Kidney glomerular epithelial cell (primary cell): Measurements from ENCODE around the gene HYI.
"Not testable (repeated sequence)": the region's sequence is repeated elsewhere in the genome, so short reads cannot be mapped to it uniquely, and the experiment has no call there.

Source experiments
- DNase-seq: peaks from one replicate; lab custom pipeline; 2025; lab: John Stamatoyannopoulos, UW

Gene HYI

DNA sequence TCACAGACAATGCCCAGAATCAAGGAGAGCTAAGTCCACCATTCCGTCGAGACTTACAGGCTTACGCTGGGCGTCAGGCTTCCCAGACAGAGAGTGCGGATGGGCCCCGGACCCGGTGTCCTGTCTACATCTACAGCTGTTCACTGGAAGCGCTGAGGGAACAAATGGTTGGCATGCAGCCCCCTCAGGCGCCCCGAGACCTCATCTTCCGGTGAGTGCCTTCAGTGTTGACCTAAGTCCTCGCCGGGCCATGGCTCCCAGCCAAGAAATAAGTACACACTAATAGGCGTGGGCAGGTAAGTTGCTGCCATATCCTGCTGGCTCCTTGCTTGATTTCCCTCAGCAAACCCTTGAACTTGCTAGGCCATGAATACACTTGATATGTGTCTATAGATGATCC lies 26.2 kb downstream of the HYI start:
- DNase-seq = no peak

DNA sequence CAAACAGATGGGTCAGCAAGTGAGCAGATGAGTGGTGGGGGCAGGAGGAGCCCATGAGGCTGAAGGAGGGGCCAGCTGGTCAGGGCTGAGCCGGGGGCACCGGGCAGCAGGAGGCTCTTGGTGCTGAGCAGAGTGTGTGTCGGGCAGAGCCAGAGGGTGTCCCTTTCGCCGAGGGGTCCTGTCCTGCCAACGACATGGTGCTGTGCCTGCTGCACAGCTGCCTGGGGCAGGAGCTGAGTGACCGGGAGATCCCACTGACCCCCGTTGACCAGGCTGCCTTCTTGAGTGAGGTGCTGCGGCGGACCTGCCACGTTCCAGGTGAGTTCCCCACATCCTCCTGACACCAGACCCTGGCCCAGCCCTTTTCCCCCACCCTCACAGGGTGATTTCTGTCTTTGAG lies 27.5 kb downstream of the HYI start:
- no peak for DNase-seq

DNA sequence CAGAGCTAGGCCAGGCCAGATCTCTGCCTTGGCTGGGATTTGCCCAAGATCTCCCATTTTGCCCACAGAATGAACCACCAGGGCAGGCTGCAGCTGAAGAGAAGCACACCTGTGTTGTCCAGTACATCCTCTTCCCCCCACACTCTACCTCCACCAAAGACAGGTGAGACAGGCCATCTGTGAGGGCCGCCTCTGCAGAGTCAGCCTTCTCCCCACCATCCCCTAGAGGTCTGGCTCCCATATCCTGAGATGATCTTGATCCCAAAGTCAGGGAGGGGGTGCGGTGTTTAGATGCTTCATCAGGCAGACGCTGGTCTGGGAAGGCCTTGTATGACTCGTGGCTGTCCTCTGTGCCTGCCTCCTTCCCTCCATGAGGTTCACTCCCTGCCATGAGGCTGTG lies 28.7 kb downstream of the HYI start:
- DNase-seq = no peak

DNA sequence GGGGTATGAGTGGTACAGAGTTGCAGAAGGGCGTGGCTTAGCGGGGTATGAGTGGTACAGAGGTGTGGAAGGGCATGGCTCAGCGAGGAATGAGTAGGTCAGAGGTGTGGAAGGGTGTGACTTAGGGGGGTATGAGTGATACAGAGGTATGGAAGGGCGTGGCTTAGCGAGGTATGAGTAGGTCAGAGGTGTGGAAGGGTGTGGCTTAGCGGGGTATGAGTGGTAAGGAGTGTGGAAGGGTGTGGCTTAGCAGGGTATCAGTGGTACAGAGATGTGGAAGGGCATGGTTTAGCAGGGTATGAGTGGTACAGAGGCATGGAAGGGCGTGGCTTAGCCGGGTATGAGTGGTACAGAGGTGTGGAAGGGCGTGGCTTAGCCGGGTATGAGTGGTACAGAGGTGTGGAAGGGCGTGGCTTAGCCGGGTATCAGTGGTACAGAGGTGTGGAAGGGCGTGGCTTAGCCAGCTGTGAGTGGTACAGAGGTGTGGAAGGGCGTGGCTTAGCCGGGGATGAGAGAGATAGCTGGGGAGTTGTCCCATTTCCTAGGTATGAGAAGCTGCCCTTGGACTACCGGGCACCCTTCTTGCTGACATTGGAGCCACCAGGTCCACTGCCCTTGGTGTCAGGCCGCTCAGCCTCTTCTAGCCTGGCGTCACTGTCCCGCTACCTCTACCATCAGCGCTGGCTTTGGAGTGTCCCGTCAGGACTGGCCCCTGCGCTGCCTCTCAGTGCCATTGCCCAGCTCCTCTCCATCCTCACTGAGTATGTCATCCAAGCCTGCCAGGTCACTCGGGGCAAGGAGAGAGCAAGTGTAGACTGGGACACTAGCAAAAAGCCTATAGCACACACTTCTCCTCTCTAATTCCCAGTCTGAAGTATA lies 29.8 kb downstream of the HYI start:
- DNase-seq = no peak

DNA sequence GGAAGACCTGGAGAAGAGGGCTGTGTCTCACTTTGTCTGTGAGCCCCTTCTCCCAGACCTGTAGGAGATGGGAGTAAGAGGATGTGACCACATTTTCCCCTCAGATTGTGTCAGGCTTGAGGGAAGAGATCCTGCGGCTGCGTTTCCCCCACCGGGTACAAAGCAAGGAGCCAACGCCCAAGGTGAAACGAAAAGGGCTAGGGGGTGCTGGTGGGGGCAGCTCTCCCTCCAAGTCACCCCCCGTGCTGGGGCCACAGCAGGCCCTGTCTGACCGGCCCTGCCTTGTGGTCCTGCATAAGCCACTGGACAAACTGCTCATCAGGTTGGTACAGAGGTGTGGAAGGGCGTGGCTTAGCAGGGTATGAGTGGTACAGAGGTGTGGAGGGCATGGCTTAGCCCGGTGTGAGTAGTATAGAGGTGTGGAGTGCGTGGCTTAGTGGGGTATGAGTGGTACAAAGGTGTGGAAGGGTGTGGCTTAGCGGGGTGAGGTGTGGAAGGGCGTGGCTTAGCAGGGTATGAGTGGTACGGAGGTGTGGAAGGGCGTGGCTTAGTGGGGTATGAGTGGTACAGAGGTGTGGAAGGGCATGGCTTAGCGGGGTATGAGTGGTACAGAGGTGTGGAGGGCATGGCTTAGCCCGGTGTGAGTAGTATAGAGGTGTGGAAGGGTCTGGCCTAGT lies 30.6 kb downstream of the HYI start:
- no peak for DNase-seq

DNA sequence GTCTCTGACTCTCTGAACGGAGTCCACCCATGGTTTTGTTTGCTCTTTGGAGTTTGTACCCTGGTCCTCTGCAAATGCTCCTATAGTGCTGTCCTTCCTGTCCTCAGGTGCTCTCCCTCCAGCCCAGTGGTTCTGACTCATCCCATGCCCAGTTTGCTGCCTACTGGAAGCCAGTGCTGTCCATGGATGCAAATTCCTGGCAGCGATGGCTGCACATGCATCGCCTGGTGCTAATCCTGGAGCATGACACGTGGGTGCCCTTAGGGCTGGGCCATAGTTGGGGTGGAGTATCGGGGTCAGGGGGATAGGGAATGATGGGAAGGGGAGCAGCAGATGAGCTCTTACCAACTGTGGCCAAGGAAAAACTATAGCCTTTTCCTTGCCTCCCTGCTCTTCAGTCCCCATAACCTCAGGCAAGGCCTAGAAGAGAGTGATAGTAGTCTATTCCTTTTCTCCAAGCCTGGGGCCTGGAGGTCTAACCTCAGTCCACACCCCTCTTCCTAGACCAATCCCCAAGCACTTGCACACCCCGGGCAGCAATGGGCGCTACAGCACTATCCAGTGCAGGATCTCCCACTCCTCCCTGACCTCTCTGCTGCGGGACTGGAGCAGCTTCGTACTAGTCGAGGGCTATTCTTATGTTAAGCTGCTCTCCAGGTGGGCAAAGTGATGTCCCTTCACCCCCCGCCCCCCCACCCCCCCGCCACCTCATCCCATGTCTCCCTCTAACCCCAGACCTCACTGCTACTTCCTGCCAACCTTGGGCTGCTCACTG lies 31.6 kb downstream of the HYI start:
- DNase-seq = no peak

DNA sequence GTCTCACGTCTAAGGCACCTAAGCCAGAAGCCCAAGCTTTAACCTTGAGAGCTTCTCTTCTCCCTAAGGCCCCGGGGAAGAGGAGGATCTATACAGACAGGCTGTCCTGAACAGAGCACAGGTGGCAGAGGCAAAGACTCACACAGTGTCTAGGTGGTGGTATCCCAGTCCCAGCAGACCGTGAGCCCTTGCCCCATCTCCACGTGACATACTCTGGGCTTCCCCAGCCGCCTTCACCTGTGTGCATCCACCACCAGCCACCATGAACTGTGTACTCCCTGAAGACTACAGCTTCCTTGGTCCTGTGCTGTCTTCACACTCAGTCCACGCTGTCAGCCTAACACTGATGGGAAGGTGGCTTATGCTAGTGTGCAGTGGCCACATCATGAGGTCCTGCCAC lies 32.3 kb downstream of the HYI start:
- DNase-seq = no peak

DNA sequence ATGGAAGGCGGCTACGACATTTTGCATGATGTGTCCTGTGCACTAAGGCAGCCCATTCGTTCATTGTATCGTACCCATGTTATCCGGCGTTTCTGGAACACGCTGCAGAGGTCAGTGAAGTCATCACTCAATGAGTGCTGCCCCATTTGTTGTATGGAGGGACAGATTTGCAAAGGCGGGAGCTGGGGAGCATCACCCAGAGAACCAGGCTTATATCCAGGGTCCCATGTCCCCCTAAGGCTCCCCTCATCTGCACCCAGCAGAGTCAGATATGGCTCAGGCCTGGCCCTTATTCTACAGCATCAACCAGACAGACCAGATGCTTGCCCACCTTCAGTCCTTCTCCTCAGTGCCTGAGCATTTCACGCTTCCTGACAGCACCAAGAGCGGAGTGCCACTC lies 32.9 kb downstream of the HYI start:
- no peak for DNase-seq

DNA sequence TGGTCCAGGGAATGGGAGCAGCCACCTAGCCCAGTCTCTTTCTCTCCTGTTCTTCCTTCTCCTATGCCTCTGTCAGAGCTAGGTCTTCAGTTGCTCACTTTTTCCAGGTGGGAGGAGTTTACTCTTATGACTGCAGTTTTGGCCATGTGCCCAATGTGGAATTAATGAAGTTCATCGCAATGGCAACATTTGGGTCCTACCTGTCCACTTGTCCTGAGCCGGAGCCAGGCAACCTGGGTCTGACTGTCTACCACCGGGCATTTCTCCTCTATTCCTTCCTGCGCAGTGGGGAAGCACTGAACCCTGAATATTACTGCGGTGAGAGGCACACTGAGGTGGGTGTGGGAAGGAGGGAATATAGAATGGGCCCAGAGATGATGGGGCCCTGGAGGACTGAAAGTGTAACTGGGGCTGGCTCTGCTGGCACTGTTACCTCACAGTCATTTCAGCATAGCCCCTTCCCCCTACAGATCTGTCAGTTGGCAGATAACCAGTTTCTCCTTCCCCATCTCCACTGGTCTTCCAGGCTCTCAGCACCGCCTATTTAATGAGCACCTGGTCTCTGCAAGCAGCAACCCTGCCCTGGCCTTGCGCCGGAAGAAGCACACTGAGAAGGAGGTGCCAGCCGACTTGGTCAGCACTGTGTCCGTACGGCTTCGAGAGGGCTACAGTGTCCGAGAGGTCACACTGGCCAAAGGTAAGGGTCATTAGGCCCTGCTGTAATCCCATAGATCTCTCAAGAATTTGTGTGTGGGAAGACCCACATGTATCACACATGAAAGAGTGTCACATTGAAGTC lies 33.9 kb downstream of the HYI start:
- DNase-seq = no peak

DNA sequence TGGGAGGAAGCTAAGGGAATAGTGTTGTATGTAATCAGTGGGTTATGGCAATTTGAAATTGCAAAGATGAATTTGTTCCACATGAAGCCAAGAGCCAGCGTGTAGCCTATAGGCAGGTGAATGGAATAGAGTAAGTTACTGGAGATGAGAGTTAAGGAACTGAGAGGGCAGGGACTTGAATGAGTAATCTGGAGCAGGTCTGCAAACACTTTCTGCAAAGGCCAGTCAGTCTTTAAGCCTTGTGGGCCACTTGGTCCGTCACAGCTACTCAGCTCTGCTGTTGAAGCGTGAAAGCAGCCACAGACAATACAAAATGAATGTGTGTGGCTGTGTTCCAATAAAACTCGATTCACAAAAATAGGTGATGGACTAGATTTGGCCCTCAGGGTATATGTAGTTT lies 34.9 kb downstream of the HYI start:
- DNase-seq = no peak

DNA sequence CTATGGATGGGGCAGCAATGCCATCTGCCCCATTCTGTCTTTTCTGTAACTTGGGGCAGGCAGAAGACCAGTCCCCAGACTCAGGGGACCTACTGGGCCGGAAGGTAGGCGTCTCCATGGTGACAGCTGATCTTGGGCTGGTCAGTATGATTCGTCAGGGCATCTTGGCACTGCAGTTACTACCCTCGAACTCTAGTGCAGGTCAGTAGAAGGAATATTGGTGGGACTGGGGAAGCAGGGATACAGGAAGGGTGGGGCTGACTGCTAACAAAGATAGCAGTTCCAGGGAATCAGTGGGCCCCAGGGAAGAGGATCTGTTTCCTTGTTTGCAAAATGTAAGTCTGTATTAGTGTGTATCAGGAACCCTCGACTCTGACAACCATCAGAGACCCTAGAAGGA lies 37.8 kb downstream of the HYI start:
- no peak for DNase-seq

DNA sequence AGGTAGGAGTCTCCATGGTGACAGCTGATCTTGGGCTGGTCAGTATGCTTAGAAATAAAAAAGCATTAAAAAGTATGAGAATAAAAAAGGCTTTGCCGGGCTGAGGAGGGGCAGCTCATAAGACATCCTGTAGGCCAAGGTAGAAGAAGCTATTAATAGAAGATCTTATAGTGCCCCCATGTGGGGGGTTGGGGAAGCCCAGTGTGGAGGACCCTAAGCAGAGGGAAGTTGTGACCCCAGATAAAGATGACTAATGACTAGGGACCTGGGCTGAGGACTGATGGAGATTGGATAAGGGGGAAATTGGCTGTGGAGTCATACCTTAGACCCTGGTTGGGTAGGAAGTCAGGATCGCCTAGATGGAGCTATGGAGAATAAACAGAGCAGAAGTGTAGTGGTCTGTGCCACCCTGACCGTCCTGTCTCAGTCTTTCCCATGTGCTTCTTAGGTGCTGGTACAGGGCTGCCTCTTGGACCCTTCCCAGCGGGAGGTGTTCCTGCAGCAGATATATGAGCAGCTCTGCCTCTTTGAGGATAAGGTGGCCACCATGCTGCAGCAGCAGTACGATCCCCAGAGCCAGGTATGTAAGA lies 39.0 kb downstream of the HYI start:
- DNase-seq = peak; percentile 2

DNA sequence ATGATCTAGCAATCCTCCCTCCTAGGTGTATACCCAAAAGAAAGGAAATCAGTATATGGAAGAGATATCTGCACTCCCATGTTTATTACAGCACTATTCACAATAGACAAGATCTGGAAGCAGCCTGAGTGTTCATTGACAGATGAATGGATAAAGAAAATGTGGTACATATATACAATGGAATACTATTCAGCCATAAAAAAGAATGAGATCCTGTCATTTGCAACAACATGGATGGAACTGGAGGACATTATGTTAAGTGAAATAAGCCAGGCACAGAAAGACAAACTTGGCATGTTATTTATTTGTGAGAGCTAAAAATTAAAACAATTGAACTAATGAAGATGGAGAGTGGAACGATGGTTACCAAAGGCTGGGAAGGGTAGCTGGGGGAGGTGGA lies 40.3 kb downstream of the HYI start:
- not testable (repeated sequence) for DNase-seq

DNA sequence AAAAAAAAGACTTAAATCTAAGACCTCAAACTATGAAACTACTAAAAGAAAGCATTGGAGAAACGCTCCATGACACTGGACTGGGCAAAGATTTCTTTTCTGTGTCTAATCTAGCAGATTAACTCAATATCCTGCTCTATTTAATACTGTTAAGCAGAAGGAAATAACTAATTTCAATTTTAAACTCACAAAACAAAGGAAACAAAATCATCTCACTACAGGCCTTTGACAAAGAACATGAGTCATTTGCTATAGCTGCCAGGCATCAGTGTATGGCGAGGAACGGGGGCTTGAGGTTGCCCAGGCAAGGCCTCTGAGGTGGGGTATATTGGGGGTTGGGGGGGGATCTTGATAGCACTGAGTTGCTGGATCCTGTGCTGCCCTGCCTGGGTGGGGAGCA lies 43.2 kb downstream of the HYI start:
- no peak for DNase-seq

DNA sequence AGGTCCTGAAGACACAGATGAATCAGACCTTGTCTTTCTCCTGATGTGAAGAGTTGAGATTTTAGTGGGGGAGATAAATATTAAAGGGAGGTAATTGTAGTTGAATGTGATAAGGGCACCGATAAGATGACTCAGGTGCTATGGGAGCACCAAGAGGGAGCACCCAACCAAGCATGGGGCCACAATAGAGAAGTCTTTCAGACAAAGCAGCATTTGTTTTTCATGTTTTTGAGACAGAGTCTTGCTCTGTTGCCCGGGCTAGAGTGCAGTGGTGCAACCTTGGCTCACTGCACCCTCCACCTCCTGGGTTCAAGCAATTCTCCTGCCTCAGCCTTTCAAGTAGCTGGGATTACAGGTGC lies 47.9 kb downstream of the HYI start:
- no peak for DNase-seq

DNA sequence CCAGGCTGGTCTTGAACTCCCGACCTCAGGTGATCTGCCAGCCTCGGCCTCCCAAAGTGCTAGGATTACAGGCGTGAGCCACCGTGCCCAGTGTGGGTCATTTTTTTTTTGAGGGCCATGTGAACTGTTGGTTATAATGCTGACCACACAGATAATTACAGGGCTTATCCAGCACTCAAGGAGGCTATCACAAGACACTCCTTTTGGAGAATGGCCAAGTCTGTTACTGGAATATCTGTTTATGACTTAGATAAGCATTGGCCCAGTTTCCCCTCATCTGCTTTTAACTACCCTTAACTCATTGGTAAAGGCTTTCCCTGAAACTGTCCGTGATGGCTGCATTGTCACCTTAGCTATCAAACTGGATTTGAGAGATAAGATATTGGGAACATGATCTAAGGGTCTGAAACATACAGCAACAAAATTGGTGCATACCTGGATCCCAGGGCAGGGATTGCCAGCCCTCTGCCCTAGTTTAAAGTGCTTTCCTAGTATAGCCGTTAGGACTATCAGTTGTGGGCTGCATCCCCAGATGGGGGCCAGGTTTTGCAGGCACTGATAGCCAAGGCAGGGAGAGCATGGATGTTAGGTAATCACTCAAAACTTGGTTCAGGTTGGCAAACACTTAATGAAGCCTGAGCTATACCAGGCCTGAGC lies 48.4 kb downstream of the HYI start:
- no peak for DNase-seq

DNA sequence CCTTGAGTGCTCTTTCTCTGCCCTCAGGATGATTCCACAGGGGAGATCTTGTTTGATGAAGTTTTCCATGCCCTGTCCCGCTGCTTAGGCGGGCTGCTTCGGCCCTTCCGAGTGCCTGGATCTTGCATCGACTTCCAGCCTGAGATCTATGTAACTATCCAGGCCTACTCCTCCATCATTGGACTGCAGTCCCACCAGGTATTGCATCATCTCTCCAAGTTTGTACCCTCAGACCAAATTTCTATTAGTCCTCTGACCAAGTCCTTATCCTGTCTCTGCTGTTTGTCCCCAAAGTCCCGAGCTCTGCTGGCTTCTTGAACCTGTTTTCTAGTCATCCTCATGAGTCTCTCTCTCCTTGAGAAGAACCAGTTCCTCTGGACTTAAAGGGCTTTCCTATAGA lies 49.4 kb downstream of the HYI start:
- DNase-seq = no peak

DNA sequence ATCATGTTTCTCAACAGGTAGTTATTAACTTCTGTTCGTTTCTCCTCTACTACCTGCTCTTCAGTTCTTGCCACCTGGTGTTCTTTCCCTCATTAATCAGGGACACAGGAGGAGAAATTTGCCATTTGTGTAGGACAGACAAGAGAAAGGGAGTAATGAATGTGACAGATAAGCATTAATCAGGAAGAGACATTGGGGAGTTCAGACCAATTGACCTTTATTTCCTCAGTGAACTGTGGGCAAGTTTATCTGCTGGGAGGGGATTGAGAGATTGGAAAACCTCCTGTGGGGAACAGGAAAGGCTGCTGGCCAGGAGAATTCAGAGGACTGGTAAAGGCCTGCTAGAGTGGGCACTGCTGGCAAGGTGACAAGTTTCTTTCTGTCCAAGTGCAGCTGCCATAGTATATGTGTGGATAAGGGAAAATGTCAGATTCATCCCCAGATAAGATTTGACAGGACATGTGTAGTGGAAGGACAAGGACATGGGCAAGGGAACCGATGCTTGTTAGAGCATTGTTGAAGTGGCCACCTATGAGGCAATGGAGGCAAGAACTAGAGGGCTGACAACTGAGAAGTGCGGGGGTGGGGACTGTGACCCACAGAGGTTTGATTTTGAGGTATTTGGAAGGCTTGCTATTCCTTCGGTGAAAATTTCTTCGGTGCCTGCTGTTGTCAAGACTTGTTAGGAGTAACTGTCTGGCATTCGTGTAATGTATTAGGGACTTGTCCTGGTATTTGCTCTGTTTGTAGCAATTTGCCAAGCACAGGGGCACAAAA lies 51.5 kb downstream of the HYI start:
- DNase-seq = no peak
